ENCODE data around the gene RPAP2.
"Not testable (repeated sequence)": the region's sequence is repeated elsewhere in the genome, so short reads cannot be mapped to it uniquely, and the experiment has no call there.

The RPAP2 gene

GRCh38 chr1:92298573-92299476, at the start of gene RPAP2, which contains the start of gene GLMN:
RPAP2 (plus strand) TSS chr1:92299059; CDS start chr1:92299074, 15 bp downstream.
GLMN (minus strand) TSS chr1:92298987; CDS start chr1:92297999, 988 bp downstream.
- peak; percentile 94 for DNase-seq (ENCODE audit: low read depth, low spot score)

- not testable (repeated sequence) for DNase-seq (ENCODE audit: low read depth, low spot score)
Observed at GRCh38 chr1:92254714-92255113, 44.1 kb upstream of the RPAP2 start.

GRCh38 chr1:92259350-92259749, 39.5 kb upstream of the RPAP2 start:
- DNase-seq (ENCODE audit: low read depth, low spot score): no peak

DNA sequence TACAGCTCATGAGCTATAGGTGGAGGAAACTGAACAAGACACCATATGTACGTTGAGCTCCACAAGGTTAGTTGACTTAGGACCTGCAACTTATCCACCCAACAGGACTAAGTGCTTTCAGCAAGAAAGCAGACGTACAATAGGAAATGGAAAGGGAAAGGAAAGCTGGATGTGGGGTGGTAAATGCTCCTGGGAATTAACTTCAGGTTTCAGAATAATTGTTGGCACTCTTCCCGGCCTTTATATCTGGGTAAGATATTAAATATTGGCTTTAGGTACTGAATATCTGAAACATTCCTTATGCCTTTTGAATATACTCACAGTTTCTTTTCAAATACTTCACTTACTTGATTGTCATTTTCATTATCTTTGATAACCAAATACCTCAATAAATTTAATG, 36.3 kb upstream of the RPAP2 start:
- DNase-seq (ENCODE audit: low read depth, low spot score): no peak

GRCh38 chr1:92273039-92273438, 25.8 kb upstream of the RPAP2 start:
- DNase-seq (ENCODE audit: low read depth, low spot score): no peak

DNA sequence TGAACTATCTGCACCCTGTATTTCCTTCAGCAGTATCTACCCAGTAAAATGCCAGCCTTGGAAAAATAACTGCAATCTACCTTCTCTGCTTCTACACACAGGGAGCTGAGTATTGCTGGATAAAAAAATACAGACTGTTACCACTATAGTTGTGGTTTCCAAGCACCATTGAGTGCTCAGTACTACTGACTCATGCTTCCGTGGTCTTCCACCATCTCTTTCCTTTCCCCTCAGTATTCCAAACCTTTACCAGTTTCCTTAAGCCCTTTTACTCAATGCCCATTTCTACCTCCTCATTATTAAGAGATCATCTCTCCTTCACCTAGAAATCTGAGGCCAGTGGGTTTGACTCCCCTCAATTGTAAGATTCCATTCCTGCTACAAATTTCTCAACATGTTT, 23.9 kb upstream of the RPAP2 start:
- DNase-seq (ENCODE audit: low read depth, low spot score): no peak

GRCh38 chr1:92276082-92276481, 22.8 kb upstream of the RPAP2 start:
- no peak for DNase-seq (ENCODE audit: low read depth, low spot score)

DNA sequence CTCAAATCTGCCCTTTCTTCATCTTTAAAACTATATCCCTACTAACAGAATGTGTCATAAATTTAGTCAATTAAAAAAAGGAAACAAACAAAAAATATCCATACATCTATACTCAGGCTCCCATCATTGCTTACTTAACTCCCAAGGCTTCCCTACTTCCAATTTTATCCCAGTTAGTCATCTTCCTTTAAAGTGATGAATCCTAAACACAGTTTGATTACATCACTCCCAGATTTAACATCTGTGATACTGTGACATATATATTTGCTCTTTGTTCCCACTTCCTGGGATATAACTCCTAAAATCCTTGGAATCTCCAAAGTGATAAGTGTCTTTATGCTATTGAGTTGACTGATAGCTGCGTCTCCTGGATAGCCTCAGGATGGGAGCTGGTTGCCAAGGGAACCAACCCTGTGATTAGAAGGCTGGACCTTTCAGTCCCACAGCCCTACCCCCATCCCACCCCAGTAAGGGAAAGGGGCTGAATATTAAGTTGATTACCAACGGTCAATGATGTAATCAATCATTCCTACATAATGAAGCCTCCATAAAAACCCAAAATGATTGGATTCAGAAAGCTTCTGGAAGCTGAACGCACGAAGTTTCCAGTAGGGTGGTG, 21.6 kb upstream of the RPAP2 start:
- no peak for DNase-seq (ENCODE audit: low read depth, low spot score)

DNA sequence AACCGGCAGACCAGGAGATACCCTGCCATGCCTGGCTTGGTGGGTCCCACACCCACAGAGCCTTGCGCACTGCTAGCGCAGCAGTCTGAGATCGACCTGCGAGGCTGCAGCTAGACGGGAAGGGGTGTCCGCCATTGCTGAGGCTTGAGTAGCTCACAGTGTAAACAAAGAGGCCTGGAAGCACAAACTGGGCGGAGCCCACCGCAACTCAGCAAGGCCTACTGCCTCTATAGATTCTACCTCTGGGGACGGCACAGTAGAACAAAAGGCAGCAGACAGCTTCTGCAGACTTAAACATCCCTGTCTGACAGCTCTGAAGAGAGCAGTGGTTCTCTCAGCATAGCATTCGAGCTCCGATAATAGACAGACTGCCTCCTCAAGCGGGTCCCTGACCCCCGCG, 19.1 kb upstream of the RPAP2 start:
- DNase-seq (ENCODE audit: low read depth, low spot score): peak; percentile 60

- not testable (repeated sequence) for DNase-seq (ENCODE audit: low read depth, low spot score)
Observed at GRCh38 chr1:92281411-92281810, 17.4 kb upstream of the RPAP2 start.

- DNase-seq (ENCODE audit: low read depth, low spot score): no peak
Observed at GRCh38 chr1:92291372-92291999, 7.4 kb upstream of the RPAP2 start.

- DNase-seq (ENCODE audit: low read depth, low spot score): no peak
Observed at GRCh38 chr1:92298213-92298572, 666 bp upstream of the RPAP2 start.

DNA sequence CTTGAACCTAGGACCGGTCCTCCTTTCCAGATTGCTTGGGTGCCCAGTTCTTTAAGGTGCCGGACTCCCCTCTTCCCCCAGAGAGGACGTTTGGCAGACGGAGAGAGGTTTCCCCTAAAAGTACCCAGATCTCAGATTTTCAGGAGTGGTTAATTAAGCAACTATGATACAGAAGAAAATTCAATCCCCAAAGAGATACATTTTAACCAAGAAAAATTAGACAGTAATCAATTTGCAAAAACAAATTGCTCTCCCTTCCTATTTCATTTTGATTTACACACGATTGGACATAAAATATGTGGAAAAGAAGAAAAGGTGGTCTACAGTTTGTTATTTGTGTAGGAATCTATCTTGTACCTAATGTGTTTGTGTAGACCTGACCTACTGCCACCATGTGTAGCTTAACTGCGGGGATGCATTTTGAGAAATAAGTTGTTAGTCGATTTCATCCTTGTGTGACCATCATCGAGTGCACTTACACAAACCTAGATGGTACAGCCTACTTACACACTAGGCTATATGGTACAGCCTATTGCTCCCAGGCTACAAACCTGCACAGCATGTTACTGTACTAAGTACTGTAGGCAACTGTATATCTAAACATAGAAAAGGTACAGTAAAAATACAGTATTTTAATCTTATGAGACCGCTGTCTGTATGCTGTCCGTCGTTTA, 755 bp downstream of the RPAP2 start:
- no peak for DNase-seq (ENCODE audit: low read depth, low spot score)

GRCh38 chr1:92301021-92301420, 2.2 kb downstream of the RPAP2 start:
- DNase-seq (ENCODE audit: low read depth, low spot score): no peak

DNA sequence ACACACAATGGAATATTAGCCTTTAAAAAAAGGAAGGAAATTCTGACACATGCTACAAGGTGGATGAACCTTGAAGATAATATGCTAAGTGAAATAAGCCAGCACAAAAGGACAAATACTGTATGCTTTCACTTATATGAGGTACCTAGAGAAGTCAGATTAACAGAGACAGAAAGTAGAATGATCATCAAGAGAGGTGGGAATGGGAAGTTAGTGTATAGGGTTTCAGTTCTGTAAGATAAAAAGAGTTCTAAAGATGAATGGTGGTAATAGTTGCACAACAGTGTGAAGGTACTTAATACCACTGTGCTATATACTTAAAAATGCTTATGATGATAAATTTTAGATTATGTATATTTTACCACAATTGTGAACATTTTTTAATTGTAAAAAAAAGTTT, 7.2 kb downstream of the RPAP2 start:
- DNase-seq (ENCODE audit: low read depth, low spot score): no peak

GRCh38 chr1:92307980-92308379, 9.1 kb downstream of the RPAP2 start:
- DNase-seq (ENCODE audit: low read depth, low spot score): no peak

DNA sequence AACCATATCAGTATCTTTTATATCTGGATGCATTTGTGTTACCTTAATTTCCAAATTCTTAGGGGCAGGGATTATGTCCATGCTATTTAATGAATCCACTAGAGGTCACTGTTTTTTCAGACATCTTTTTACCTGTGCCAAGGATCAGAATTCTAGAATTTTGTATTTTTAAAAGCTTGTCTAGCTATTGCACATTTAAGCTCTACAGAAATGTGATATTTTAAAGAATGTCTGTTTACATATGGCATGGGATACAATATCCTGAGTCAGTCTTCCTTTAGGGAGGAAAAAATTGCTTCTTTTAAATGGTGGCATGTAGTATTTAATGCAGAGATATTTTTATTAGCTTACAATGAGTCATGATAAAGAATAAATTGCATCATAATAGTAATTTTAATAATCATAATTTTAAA, 11.3 kb downstream of the RPAP2 start:
- DNase-seq (ENCODE audit: low read depth, low spot score): no peak

GRCh38 chr1:92314024-92314423, 15.2 kb downstream of the RPAP2 start:
- no peak for DNase-seq (ENCODE audit: low read depth, low spot score)

GRCh38 chr1:92315766-92316599, 17.1 kb downstream of the RPAP2 start:
- DNase-seq (ENCODE audit: low read depth, low spot score): no peak

- no peak for DNase-seq (ENCODE audit: low read depth, low spot score)
Observed at GRCh38 chr1:92317836-92318493, 19.1 kb downstream of the RPAP2 start.
